HG03060 (cell line): ENCODE results near the gene PIPOX.

Source experiments
- ATAC-seq: cut with Tn5 transposase; IDR thresholded peaks from one replicate; pipeline ENCODE4 v1.9.1; 2021; ENCODE audit warnings: low read depth, moderate number of reproducible peaks; ENCODE audit not compliant: unreplicated experiment

Gene PIPOX

GRCh38 chr17:29019475-29020181 is 23.3 kb upstream of the PIPOX start:
- no peak for ATAC-seq

- ATAC-seq: no peak
Observed at GRCh38 chr17:29020576-29020975, 22.4 kb upstream of the PIPOX start.

GRCh38 chr17:29021226-29021625 is 21.7 kb upstream of the PIPOX start:
- no peak for ATAC-seq

- ATAC-seq: no peak
Observed at GRCh38 chr17:29022074-29022473, 20.9 kb upstream of the PIPOX start.

GRCh38 chr17:29024316-29024952 is 18.5 kb upstream of the PIPOX start:
- ATAC-seq: no peak

GRCh38 chr17:29031488-29031887 is 11.5 kb upstream of the PIPOX start:
- no peak for ATAC-seq

- ATAC-seq: no peak
Observed at GRCh38 chr17:29032013-29032856, 10.7 kb upstream of the PIPOX start.

- ATAC-seq: no peak
Observed at GRCh38 chr17:29032857-29033197, 10.1 kb upstream of the PIPOX start.

GRCh38 chr17:29034510-29034909 is 8.4 kb upstream of the PIPOX start:
- ATAC-seq: no peak

- no peak for ATAC-seq
Observed at GRCh38 chr17:29036584-29036983, 6.4 kb upstream of the PIPOX start.

GRCh38 chr17:29037739-29038084 is 5.2 kb upstream of the PIPOX start:
- ATAC-seq: no peak

GRCh38 chr17:29038085-29038795 is 4.7 kb upstream of the PIPOX start:
- ATAC-seq: no peak

GRCh38 chr17:29039764-29040598 is 3.0 kb upstream of the PIPOX start:
- no peak for ATAC-seq

GRCh38 chr17:29041091-29041490 is 1.9 kb upstream of the PIPOX start:
- no peak for ATAC-seq

GRCh38 chr17:29041571-29041970 is 1.4 kb upstream of the PIPOX start:
- ATAC-seq: no peak

- no peak for ATAC-seq
Observed at GRCh38 chr17:29042026-29042678, 789 bp upstream of the PIPOX start.

- no peak for ATAC-seq
Observed at GRCh38 chr17:29043539-29044145, 701 bp downstream of the PIPOX start.

GRCh38 chr17:29045026-29045425 is 2.1 kb downstream of the PIPOX start:
- no peak for ATAC-seq

- ATAC-seq: no peak
Observed at GRCh38 chr17:29045734-29046472, 3.0 kb downstream of the PIPOX start.
